Hepatocyte (in vitro differentiated cells): ENCODE data around the gene CKMT1A. TPM values are rescaled to one million over a fixed set of nuclear protein-coding genes. Genes with fewer than 3 reads are reported as not detected.
"Not testable (repeated sequence)": the region's sequence is repeated elsewhere in the genome, so short reads cannot be mapped to it uniquely, and the experiment has no call there.

Source experiments
- DNase-seq: peaks from one replicate; pipeline ENCODE4 v3.0.0-alpha.2; 2016; ENCODE audit warnings: low spot score
- H2AFZ ChIP-seq: fragments of 200-600 bp; sonication (generic); 2 replicates; pipeline ENCODE4 v1.6.0; 2016; ENCODE audit warnings: antibody characterized with exemption, mild to moderate bottlenecking
- H3K27ac ChIP-seq: fragments of 200-600 bp; sonication (generic); 2 replicates; pipeline ENCODE4 v1.5.1; 2016; ENCODE audit warnings: mild to moderate bottlenecking
- H3K27me3 ChIP-seq: fragments of 200-600 bp; sonication (generic); 2 replicates; pipeline ENCODE4 v1.6.1; 2016
- H3K36me3 ChIP-seq: fragments of 200-600 bp; sonication (generic); replicated peaks from 2 replicates; pipeline ENCODE4 v1.5.1; 2016; ENCODE audit warnings: low read depth; ENCODE audit not compliant: insufficient read depth
- H3K4me1 ChIP-seq: fragments of 200-600 bp; sonication (generic); 2 replicates; pipeline ENCODE4 v1.5.1; 2016; ENCODE audit warnings: mild to moderate bottlenecking, moderate library complexity; ENCODE audit not compliant: insufficient read depth
- H3K4me2 ChIP-seq: fragments of 200-600 bp; sonication (generic); 2 replicates; pipeline ENCODE4 v1.6.0; 2016
- H3K4me3 ChIP-seq: fragments of 200-600 bp; sonication (generic); 2 replicates; pipeline ENCODE4 v1.5.1; 2016; ENCODE audit warnings: mild to moderate bottlenecking
- H3K79me2 ChIP-seq: fragments of 200-600 bp; sonication (generic); 2 replicates; pipeline ENCODE4 v1.6.0; 2017; ENCODE audit warnings: mild to moderate bottlenecking
- H3K9me2 ChIP-seq: fragments of 200-600 bp; sonication (generic); replicated peaks from 2 replicates; pipeline ENCODE4 v1.6.0; 2017; ENCODE audit warnings: mild to moderate bottlenecking; ENCODE audit not compliant: insufficient read depth
- H3K9me3 ChIP-seq: fragments of 200-600 bp; sonication (generic); 2 replicates; pipeline ENCODE4 v1.5.1; 2016; ENCODE audit warnings: low read depth, mild to moderate bottlenecking
- H4K20me1 ChIP-seq: fragments of 200-600 bp; sonication (generic); 2 replicates; pipeline ENCODE4 v1.6.0; 2016; ENCODE audit warnings: mild to moderate bottlenecking; ENCODE audit not compliant: insufficient read depth, poor library complexity, severe bottlenecking
- CTCF ChIP-seq: fragments of 200-600 bp; sonication (generic); IDR thresholded peaks from 2 replicates; pipeline ENCODE4 v1.5.1; 2016; ENCODE audit warnings: antibody characterized with exemption, mild to moderate bottlenecking; ENCODE audit not compliant: poor library complexity
- EZH2 ChIP-seq: fragments of 200-600 bp; sonication (generic); IDR thresholded peaks from 2 replicates; pipeline ENCODE4 v1.6.1; 2016; ENCODE audit warnings: antibody characterized with exemption, mild to moderate bottlenecking, borderline replicate concordance
- EZH2phosphoT487 ChIP-seq: fragments of 200-600 bp; sonication (generic); IDR thresholded peaks from one replicate; pipeline ENCODE4 v1.6.1; 2018; ENCODE audit warnings: antibody characterized with exemption, mild to moderate bottlenecking, low read depth, moderate library complexity; ENCODE audit not compliant: unreplicated experiment, severe bottlenecking
- WGBS: methylation state at CpG from one replicate; pipeline ENCODE4 v1.1.6; 2016; ENCODE audit warnings: low lambda C conversion rate; ENCODE audit errors: missing lambda C conversion rate; 5-methylcytosine and 5-hydroxymethylcytosine counted together
- polyA plus RNA-seq: library from polyadenylated mRNA; unstranded; fragments of >200 nt; fragmentation: Nextera tagmentation; extraction: Ambion mirVana; gene quantifications from 2 replicates; pipeline ENCODE4 v1.2.1, GENCODE V29; 2016
- total RNA-seq: library from RNA; depleted of rRNA; stranded (reverse); fragments of >200 nt; gene quantifications from 2 replicates; pipeline ENCODE4 v1.2.3, GENCODE V29; 2014

The CKMT1A gene
- total and polyA plus RNA-seq, 2 experiments from 2014 or later, result 3.3 to 8.2 TPM

GRCh38 chr15:43674175-43674574 lies 19.5 kb upstream of the CKMT1A start:
- WGBS, result no CpG with 5 or more reads among the region's 1 CpG
- H2AFZ ChIP-seq, H3K79me2 ChIP-seq, H3K4me2 ChIP-seq, H3K9me2 ChIP-seq, DNase-seq, H3K36me3 ChIP-seq, H3K27me3 ChIP-seq, H3K4me1 ChIP-seq, H3K9me3 ChIP-seq, H3K4me3 ChIP-seq, H4K20me1 ChIP-seq, H3K27ac ChIP-seq: not testable (repeated sequence)

GRCh38 chr15:43689604-43690301 lies 3.9 kb upstream of the CKMT1A start:
- not testable (repeated sequence) for H2AFZ ChIP-seq, H3K27ac ChIP-seq, H3K9me2 ChIP-seq, H3K4me3 ChIP-seq, H3K4me1 ChIP-seq, DNase-seq, H3K4me2 ChIP-seq, H4K20me1 ChIP-seq, H3K36me3 ChIP-seq, H3K27me3 ChIP-seq, H3K79me2 ChIP-seq, H3K9me3 ChIP-seq
- WGBS, result no CpG with 5 or more reads among the region's 54 CpGs

- H3K79me2 ChIP-seq, DNase-seq, H4K20me1 ChIP-seq, H3K36me3 ChIP-seq, H3K4me3 ChIP-seq, H2AFZ ChIP-seq, H3K4me1 ChIP-seq, H3K9me2 ChIP-seq, H3K27me3 ChIP-seq, H3K9me3 ChIP-seq, H3K27ac ChIP-seq, H3K4me2 ChIP-seq: not testable (repeated sequence)
- WGBS, result 43% methylated on average over 3 of the region's 7 CpGs
These were observed 980 bp upstream of the CKMT1A start for GRCh38 chr15:43692679-43693078.

GRCh38 chr15:43702174-43702573 lies 8.5 kb downstream of the CKMT1A start:
- no peaks in the 10 kb centered on the region for H3K36me3 ChIP-seq
- WGBS, result 94% methylated on average over 7 of the region's 7 CpGs
- TF ChIP-seq EZH2 (no peak), CTCF (no peak), EZH2phosphoT487 (no peak)
- H3K27me3 ChIP-seq, result no peaks in the 10 kb centered on the region
- H3K4me3 ChIP-seq, result no peak overlapping the region
- H3K79me2 ChIP-seq, result no peaks in the 10 kb centered on the region
- H3K9me3 ChIP-seq, result no peaks in the 10 kb centered on the region
- no peak overlapping the region for H2AFZ ChIP-seq
- DNase-seq, result no peak
- no peaks in the 10 kb centered on the region for H3K4me1 ChIP-seq
- H3K9me2 ChIP-seq, result no peaks in the 10 kb centered on the region
- no peak overlapping the region for H3K27ac ChIP-seq
- H3K4me2 ChIP-seq, result no peak overlapping the region
- H4K20me1 ChIP-seq, result no peaks in the 10 kb centered on the region

GRCh38 chr15:43702701-43703424 lies 9.2 kb downstream of the CKMT1A start:
- Histone ChIP-seq H3K36me3 (no peaks in the 10 kb centered on the region), H3K79me2 (no peaks in the 10 kb centered on the region), H2AFZ (no peak overlapping the region), H3K4me2 (no peak overlapping the region), H3K27me3 (no peaks in the 10 kb centered on the region), H3K27ac (no peak overlapping the region), H4K20me1 (no peaks in the 10 kb centered on the region), H3K4me3 (no peak overlapping the region), H3K9me3 (no peaks in the 10 kb centered on the region), H3K9me2 (no peaks in the 10 kb centered on the region), H3K4me1 (no peaks in the 10 kb centered on the region)
- TF ChIP-seq EZH2 (no peak), CTCF (no peak), EZH2phosphoT487 (no peak)
- DNase-seq, result no peak
- 70% methylated on average over 8 of the region's 8 CpGs for WGBS

- not testable (repeated sequence) for H3K27ac ChIP-seq, H4K20me1 ChIP-seq, H3K27me3 ChIP-seq, H3K4me2 ChIP-seq, H3K4me1 ChIP-seq, DNase-seq, H3K36me3 ChIP-seq, H3K4me3 ChIP-seq, H2AFZ ChIP-seq, H3K9me2 ChIP-seq, H3K79me2 ChIP-seq, H3K9me3 ChIP-seq
- WGBS, result 85% methylated on average over 3 of the region's 12 CpGs
These were observed 16.9 kb downstream of the CKMT1A start for GRCh38 chr15:43710431-43711131.
